Bronchial epithelial cell (primary cell): ENCODE measurements around the gene AGBL4. TPM values are rescaled to one million over a fixed set of nuclear protein-coding genes. Genes with fewer than 3 reads are reported as not detected.
"Not testable (repeated sequence)": the region's sequence is repeated elsewhere in the genome, so short reads cannot be mapped to it uniquely, and the experiment has no call there.

Source experiments
- DNase-seq: peaks from one replicate; pipeline ENCODE4 v3.0.0-alpha.2; 2010; ENCODE audit warnings: low read depth
- FAIRE-seq: peaks from 2 replicates; lab custom pipeline; 2011; peaks lifted over from hg19 to GRCh38; lab: Jason Lieb, UNC
- H3K27me3 ChIP-seq: 2 replicates; pipeline ENCODE4 v1.5.1; 2011; ENCODE audit warnings: low read length; ENCODE audit not compliant: control insufficient read depth, insufficient read depth
- H3K36me3 ChIP-seq: 2 replicates; pipeline ENCODE4 v1.5.1; 2011; ENCODE audit warnings: low read length; ENCODE audit not compliant: control insufficient read depth, insufficient read depth
- H3K4me3 ChIP-seq: 2 replicates; pipeline ENCODE4 v1.5.1; 2011; ENCODE audit warnings: mild to moderate bottlenecking, low read depth, low read length, control low read depth
- CTCF ChIP-seq: IDR thresholded peaks from 2 replicates; pipeline ENCODE4 v1.5.1; 2011; ENCODE audit warnings: mild to moderate bottlenecking, moderate library complexity, low read length, control low read depth, inconsistent platforms; ENCODE audit not compliant: insufficient read depth, severe bottlenecking
- total RNA-seq: library from RNA; depleted of rRNA; stranded (reverse); fragments of >200 nt; gene quantifications from 2 replicates; pipeline ENCODE4 v1.2.1, GENCODE V29; 2014

The AGBL4 gene
- total RNA-seq, 1 donor from 2014 or later, result not detected

- Histone ChIP-seq H3K27me3 (no peaks in the 10 kb centered on the region), H3K36me3 (no peaks in the 10 kb centered on the region), H3K4me3 (no peak overlapping the region)
- DNase-seq, result no peak
- no peak for TF ChIP-seq CTCF
- no peak for FAIRE-seq
Measured at GRCh38 chr1:50038237-50038809, 14.6 kb upstream of the AGBL4 start.

GRCh38 chr1:50027794-50028193 lies 4.0 kb upstream of the AGBL4 start:
- Histone ChIP-seq H3K4me3 (no peak overlapping the region), H3K27me3 (peaks cover 2% of the 10 kb centered on the region), H3K36me3 (no peaks in the 10 kb centered on the region)
- TF ChIP-seq CTCF, result no peak
- DNase-seq (no peak), FAIRE-seq (no peak)

GRCh38 chr1:49995734-49996133 lies 28.0 kb downstream of the AGBL4 start:
- DNase-seq (peak; percentile 1), FAIRE-seq (no peak)
- Histone ChIP-seq H3K4me3 (no peak overlapping the region), H3K36me3 (no peaks in the 10 kb centered on the region), H3K27me3 (no peaks in the 10 kb centered on the region)
- no peak for TF ChIP-seq CTCF

- DNase-seq (peak; percentile 41), FAIRE-seq (no peak)
- Histone ChIP-seq H3K36me3 (no peaks in the 10 kb centered on the region), H3K27me3 (no peaks in the 10 kb centered on the region), H3K4me3 (no peak overlapping the region)
- TF ChIP-seq CTCF, result no peak
Measured at GRCh38 chr1:49971088-49971487, 52.7 kb downstream of the AGBL4 start.

- DNase-seq, result no peak
- no peak for FAIRE-seq
- H3K36me3 ChIP-seq, result no peaks in the 10 kb centered on the region
- no peak overlapping the region for H3K4me3 ChIP-seq
- TF ChIP-seq CTCF, result no peak
- no peaks in the 10 kb centered on the region for H3K27me3 ChIP-seq
Measured at GRCh38 chr1:49951385-49951784, 72.4 kb downstream of the AGBL4 start.

GRCh38 chr1:49915301-49915700 lies 108.5 kb downstream of the AGBL4 start:
- DNase-seq, H3K27me3 ChIP-seq, FAIRE-seq, H3K36me3 ChIP-seq, H3K4me3 ChIP-seq: not testable (repeated sequence)
